ENCODE measurements around the gene CES4A.

CES4A gene

GRCh38 chr16:67014634-67015312 is 26.4 kb downstream of the CES4A start:
- H3K27me3 ChIP-seq (ENCODE audit: control insufficient read depth, insufficient read depth, low read length) = peaks cover 40% of the 10 kb centered on the region
- peak overlapping the region; percentile 51 for H3K4me3 ChIP-seq (ENCODE audit: low read depth, low read length)
- H3K9me3 ChIP-seq (ENCODE audit: control insufficient read depth, insufficient read depth, low read depth, low read length) = no peaks in the 10 kb centered on the region
- H3K27ac ChIP-seq (ENCODE audit: low read depth, low read length) = no peak overlapping the region
- no peak overlapping the region for H3K9ac ChIP-seq (ENCODE audit: low read length)
- H3K36me3 ChIP-seq (ENCODE audit: control insufficient read depth, insufficient read depth, low read length) = no peaks in the 10 kb centered on the region
- H3K4me1 ChIP-seq (ENCODE audit: control insufficient read depth, insufficient read depth, low read length) = peaks cover 11% of the 10 kb centered on the region; the same call in 1 of the 2 replicates

- Histone ChIP-seq H3K27ac (ENCODE audit: low read depth, low read length) (no peak overlapping the region), H3K27me3 (ENCODE audit: control insufficient read depth, insufficient read depth, low read length) (peaks cover 40% of the 10 kb centered on the region), H3K4me1 (ENCODE audit: control insufficient read depth, insufficient read depth, low read length) (peaks cover 11% of the 10 kb centered on the region; the same call in 1 of the 2 replicates), H3K4me3 (ENCODE audit: low read depth, low read length) (no peak overlapping the region), H3K36me3 (ENCODE audit: control insufficient read depth, insufficient read depth, low read length) (no peaks in the 10 kb centered on the region), H3K9ac (ENCODE audit: low read length) (no peak overlapping the region), H3K9me3 (ENCODE audit: control insufficient read depth, insufficient read depth, low read depth, low read length) (no peaks in the 10 kb centered on the region)
These were observed 26.9 kb downstream of the CES4A start for GRCh38 chr16:67015313-67015731.

- no peaks in the 10 kb centered on the region for H3K9me3 ChIP-seq (ENCODE audit: control insufficient read depth, insufficient read depth, low read depth, low read length)
- H3K36me3 ChIP-seq (ENCODE audit: control insufficient read depth, insufficient read depth, low read length) = no peaks in the 10 kb centered on the region
These were observed 27.8 kb downstream of the CES4A start for GRCh38 chr16:67016143-67016542.

GRCh38 chr16:67016681-67017420 is 28.5 kb downstream of the CES4A start:
- Histone ChIP-seq H3K27ac (ENCODE audit: low read depth, low read length) (no peak overlapping the region), H3K27me3 (ENCODE audit: control insufficient read depth, insufficient read depth, low read length) (peaks cover 40% of the 10 kb centered on the region), H3K9me3 (ENCODE audit: control insufficient read depth, insufficient read depth, low read depth, low read length) (no peaks in the 10 kb centered on the region), H3K4me3 (ENCODE audit: low read depth, low read length) (no peak overlapping the region), H3K9ac (ENCODE audit: low read length) (no peak overlapping the region), H3K4me1 (ENCODE audit: control insufficient read depth, insufficient read depth, low read length) (peaks cover 11% of the 10 kb centered on the region; the same call in 1 of the 2 replicates), H3K36me3 (ENCODE audit: control insufficient read depth, insufficient read depth, low read length) (no peaks in the 10 kb centered on the region)

More at GRCh38 chr16:67016143-67016542, 27.8 kb downstream of the CES4A start:
- Histone ChIP-seq H3K27ac (ENCODE audit: low read depth, low read length) (no peak overlapping the region), H3K4me3 (ENCODE audit: low read depth, low read length) (no peak overlapping the region), H3K4me1 (ENCODE audit: control insufficient read depth, insufficient read depth, low read length) (peaks cover 11% of the 10 kb centered on the region; the same call in 1 of the 2 replicates), H3K27me3 (ENCODE audit: control insufficient read depth, insufficient read depth, low read length) (peaks cover 40% of the 10 kb centered on the region), H3K9ac (ENCODE audit: low read length) (no peak overlapping the region)

- H3K4me1 ChIP-seq (ENCODE audit: control insufficient read depth, insufficient read depth, low read length) = peaks cover 11% of the 10 kb centered on the region; the same call in 1 of the 2 replicates
- peaks cover 40% of the 10 kb centered on the region for H3K27me3 ChIP-seq (ENCODE audit: control insufficient read depth, insufficient read depth, low read length)
- no peaks in the 10 kb centered on the region for H3K36me3 ChIP-seq (ENCODE audit: control insufficient read depth, insufficient read depth, low read length)
- H3K4me3 ChIP-seq (ENCODE audit: low read depth, low read length) = no peak overlapping the region
- no peaks in the 10 kb centered on the region for H3K9me3 ChIP-seq (ENCODE audit: control insufficient read depth, insufficient read depth, low read depth, low read length)
- no peak overlapping the region for H3K9ac ChIP-seq (ENCODE audit: low read length)
- H3K27ac ChIP-seq (ENCODE audit: low read depth, low read length) = no peak overlapping the region
These were observed 29.0 kb downstream of the CES4A start for GRCh38 chr16:67017421-67017750.

GRCh38 chr16:67017810-67018488 is 29.6 kb downstream of the CES4A start:
- Histone ChIP-seq H3K4me1 (ENCODE audit: control insufficient read depth, insufficient read depth, low read length) (peaks cover 11% of the 10 kb centered on the region; the same call in 1 of the 2 replicates), H3K36me3 (ENCODE audit: control insufficient read depth, insufficient read depth, low read length) (no peaks in the 10 kb centered on the region), H3K9ac (ENCODE audit: low read length) (no peak overlapping the region), H3K4me3 (ENCODE audit: low read depth, low read length) (no peak overlapping the region), H3K27me3 (ENCODE audit: control insufficient read depth, insufficient read depth, low read length) (peaks cover 36% of the 10 kb centered on the region), H3K27ac (ENCODE audit: low read depth, low read length) (no peak overlapping the region), H3K9me3 (ENCODE audit: control insufficient read depth, insufficient read depth, low read depth, low read length) (no peaks in the 10 kb centered on the region)

- no peak overlapping the region for H3K27ac ChIP-seq (ENCODE audit: low read depth, low read length)
- H3K27me3 ChIP-seq (ENCODE audit: control insufficient read depth, insufficient read depth, low read length) = peaks cover 24% of the 10 kb centered on the region
- no peaks in the 10 kb centered on the region for H3K9me3 ChIP-seq (ENCODE audit: control insufficient read depth, insufficient read depth, low read depth, low read length)
- no peak overlapping the region for H3K4me3 ChIP-seq (ENCODE audit: low read depth, low read length)
- H3K36me3 ChIP-seq (ENCODE audit: control insufficient read depth, insufficient read depth, low read length) = no peaks in the 10 kb centered on the region
- H3K9ac ChIP-seq (ENCODE audit: low read length) = no peak overlapping the region
- peaks cover 4% of the 10 kb centered on the region; the same call in 1 of the 2 replicates for H3K4me1 ChIP-seq (ENCODE audit: control insufficient read depth, insufficient read depth, low read length)
These were observed 30.8 kb downstream of the CES4A start for GRCh38 chr16:67019171-67019570.

- no peaks in the 10 kb centered on the region for H3K36me3 ChIP-seq (ENCODE audit: control insufficient read depth, insufficient read depth, low read length)
- H3K4me3 ChIP-seq (ENCODE audit: low read depth, low read length) = no peak overlapping the region
- H3K27ac ChIP-seq (ENCODE audit: low read depth, low read length) = no peak overlapping the region
- no peaks in the 10 kb centered on the region for H3K9me3 ChIP-seq (ENCODE audit: control insufficient read depth, insufficient read depth, low read depth, low read length)
- no peaks in the 10 kb centered on the region for H3K4me1 ChIP-seq (ENCODE audit: control insufficient read depth, insufficient read depth, low read length)
- H3K9ac ChIP-seq (ENCODE audit: low read length) = no peak overlapping the region
- peaks cover 5% of the 10 kb centered on the region; the same call in 1 of the 2 replicates for H3K27me3 ChIP-seq (ENCODE audit: control insufficient read depth, insufficient read depth, low read length)
These were observed 32.9 kb downstream of the CES4A start for GRCh38 chr16:67021321-67021720.

- no peaks in the 10 kb centered on the region for H3K36me3 ChIP-seq (ENCODE audit: control insufficient read depth, insufficient read depth, low read length)
- H3K4me1 ChIP-seq (ENCODE audit: control insufficient read depth, insufficient read depth, low read length) = no peaks in the 10 kb centered on the region
- H3K27me3 ChIP-seq (ENCODE audit: control insufficient read depth, insufficient read depth, low read length) = no peaks in the 10 kb centered on the region
- no peak overlapping the region for H3K9ac ChIP-seq (ENCODE audit: low read length)
- no peak overlapping the region for H3K27ac ChIP-seq (ENCODE audit: low read depth, low read length)
- no peaks in the 10 kb centered on the region for H3K9me3 ChIP-seq (ENCODE audit: control insufficient read depth, insufficient read depth, low read depth, low read length)
- H3K4me3 ChIP-seq (ENCODE audit: low read depth, low read length) = no peak overlapping the region
These were observed 34.3 kb downstream of the CES4A start for GRCh38 chr16:67022531-67023214.

GRCh38 chr16:67023689-67024088 is 35.3 kb downstream of the CES4A start:
- Histone ChIP-seq H3K4me1 (ENCODE audit: control insufficient read depth, insufficient read depth, low read length) (peaks cover 4% of the 10 kb centered on the region), H3K27me3 (ENCODE audit: control insufficient read depth, insufficient read depth, low read length) (no peaks in the 10 kb centered on the region), H3K4me3 (ENCODE audit: low read depth, low read length) (no peak overlapping the region), H3K36me3 (ENCODE audit: control insufficient read depth, insufficient read depth, low read length) (no peaks in the 10 kb centered on the region), H3K9me3 (ENCODE audit: control insufficient read depth, insufficient read depth, low read depth, low read length) (no peaks in the 10 kb centered on the region), H3K27ac (ENCODE audit: low read depth, low read length) (no peak overlapping the region), H3K9ac (ENCODE audit: low read length) (no peak overlapping the region)
